GM10248 (cell line): ENCODE measurements around the gene UCN.

Experiments used
- CTCF ChIA-PET: fragments of 300-600 bp; sonication (Branson Sonifier 250); formaldehyde crosslinking; extraction: SDS; loops from one replicate; lab custom pipeline; 2021; ENCODE audit warnings: antibody characterized with exemption; lab: Yijun Ruan, JAX
- POLR2A ChIA-PET: fragments of 350-650 bp; sonication (Branson Sonifier 250); formaldehyde crosslinking; extraction: SDS; loops from one replicate; lab custom pipeline; 2020; ENCODE audit warnings: antibody characterized with exemption; lab: Yijun Ruan, JAX
- DNase-seq: peaks from one replicate; pipeline ENCODE4 v3.0.0; 2012; ENCODE audit errors: extremely low spot score
- TF ChIP-seq, protein P1 (sequence below): IDR thresholded peaks from 2 replicates; pipeline ENCODE4 v1.5.1; 2012; ENCODE audit warnings: mild to moderate bottlenecking, low read depth; ENCODE audit errors: extremely low read depth, missing control alignments, control extremely low read depth

UCN gene

GRCh38 chr2:27263287-27264252 lies 44.7 kb downstream of the UCN start:
- CTCF ChIA-PET, result interaction anchor here (1.0 to 6.8 kb wide), 5 partner anchors 9 to 167 kb away, joined by 3 to 99 read pairs (median 7); partner anchors contain the start of genes DNAJC5G and TRIM54
- POLR2A ChIA-PET, result interaction anchor here (0.6 kb wide), 1 partner anchor 8 kb away, joined by 5 read pairs; no protein-coding TSS in a partner anchor
- no peak for DNase-seq
- TF ChIP-seq, protein P1, sequence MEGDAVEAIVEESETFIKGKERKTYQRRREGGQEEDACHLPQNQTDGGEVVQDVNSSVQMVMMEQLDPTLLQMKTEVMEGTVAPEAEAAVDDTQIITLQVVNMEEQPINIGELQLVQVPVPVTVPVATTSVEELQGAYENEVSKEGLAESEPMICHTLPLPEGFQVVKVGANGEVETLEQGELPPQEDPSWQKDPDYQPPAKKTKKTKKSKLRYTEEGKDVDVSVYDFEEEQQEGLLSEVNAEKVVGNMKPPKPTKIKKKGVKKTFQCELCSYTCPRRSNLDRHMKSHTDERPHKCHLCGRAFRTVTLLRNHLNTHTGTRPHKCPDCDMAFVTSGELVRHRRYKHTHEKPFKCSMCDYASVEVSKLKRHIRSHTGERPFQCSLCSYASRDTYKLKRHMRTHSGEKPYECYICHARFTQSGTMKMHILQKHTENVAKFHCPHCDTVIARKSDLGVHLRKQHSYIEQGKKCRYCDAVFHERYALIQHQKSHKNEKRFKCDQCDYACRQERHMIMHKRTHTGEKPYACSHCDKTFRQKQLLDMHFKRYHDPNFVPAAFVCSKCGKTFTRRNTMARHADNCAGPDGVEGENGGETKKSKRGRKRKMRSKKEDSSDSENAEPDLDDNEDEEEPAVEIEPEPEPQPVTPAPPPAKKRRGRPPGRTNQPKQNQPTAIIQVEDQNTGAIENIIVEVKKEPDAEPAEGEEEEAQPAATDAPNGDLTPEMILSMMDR, result no peak

DNA sequence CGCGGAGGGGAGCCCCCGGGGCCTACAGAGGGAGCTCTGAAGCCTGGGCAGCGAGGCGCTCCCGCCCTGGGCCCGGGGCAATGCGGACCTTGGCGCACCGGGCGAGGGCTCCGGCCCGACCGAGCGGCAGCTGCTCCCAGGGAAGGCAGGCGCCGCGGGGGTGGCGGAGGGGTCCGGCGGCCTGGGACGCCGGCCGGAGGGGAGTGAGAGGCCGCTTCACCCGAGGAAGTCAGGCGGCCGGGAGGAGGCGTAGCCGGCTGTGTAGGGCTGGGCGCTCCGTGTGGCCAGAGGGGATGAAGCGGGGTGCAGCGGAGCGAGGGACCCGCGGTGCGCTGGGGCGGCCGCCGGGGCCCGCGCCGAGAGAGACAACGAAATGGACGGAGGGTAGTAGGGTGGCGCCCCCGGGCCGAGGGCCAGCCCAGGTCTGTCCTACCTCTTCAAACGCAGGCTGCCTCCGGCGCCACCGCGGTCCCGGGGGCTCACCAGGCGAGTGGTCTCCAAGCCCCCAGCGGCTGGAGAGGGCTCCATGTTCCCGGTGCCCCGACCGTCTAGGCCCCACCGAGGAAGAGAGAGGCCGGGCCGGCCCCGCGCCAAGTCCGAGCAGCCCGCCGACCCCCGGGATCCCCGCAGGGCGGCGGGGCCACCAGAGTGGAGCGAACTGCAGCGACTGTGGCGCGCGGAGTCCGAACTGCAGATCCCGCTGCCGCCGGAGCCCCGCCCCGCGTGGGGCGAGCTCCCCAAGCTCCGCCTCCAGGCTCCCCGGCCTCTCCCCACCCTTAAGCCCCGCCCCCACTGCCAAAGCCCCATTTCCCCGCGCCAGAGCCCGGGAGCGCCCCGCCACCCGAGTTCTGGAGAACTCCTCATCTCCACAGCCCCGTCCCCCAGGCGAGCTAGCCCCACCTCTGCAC lies 45.6 kb downstream of the UCN start, which contains the start of gene SLC30A3:
Gene SLC30A3, minus strand, starts transcription at position 669 of the 908 bp plus-strand sequence. Its CDS starts 141 bp downstream, at position 528.
- ChIA-PET CTCF (interaction anchor here (0.6 to 6.8 kb wide), 5 partner anchors 12 to 166 kb away, joined by 3 to 99 read pairs (median 4); partner anchors contain the start of genes DNAJC5G and TRIM54), POLR2A (interaction anchor here (0.6 kb wide), 1 partner anchor 9 kb away, joined by 5 read pairs; no protein-coding TSS in a partner anchor)
- TF ChIP-seq, protein P1, result no peak
- DNase-seq, result peak; percentile 90

DNA sequence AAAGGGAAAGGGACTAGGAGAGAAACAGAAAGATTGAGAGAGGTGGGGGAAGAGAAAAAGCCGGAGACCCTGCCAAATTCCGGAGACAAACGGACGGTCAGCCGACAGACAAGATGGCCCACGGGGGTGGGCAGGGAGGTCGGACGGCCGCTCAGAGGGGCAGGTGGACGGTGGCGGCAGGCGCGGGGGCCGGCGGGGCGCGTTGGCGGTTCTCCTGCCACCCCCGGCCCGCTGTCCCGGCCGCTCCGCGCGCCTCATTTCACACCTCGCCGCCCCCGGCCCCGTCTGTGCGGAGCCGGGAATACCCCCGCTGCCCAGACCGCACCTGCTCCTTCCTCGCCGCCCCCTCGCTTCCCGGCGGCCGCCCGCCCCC lies 46.3 kb downstream of the UCN start:
- ChIA-PET POLR2A (no interaction called here), CTCF (interaction anchor here (6.8 kb wide), 1 partner anchor 18 kb away, joined by 99 read pairs; the partner anchor contains the start of genes DNAJC5G and TRIM54)
- no peak for DNase-seq
- TF ChIP-seq, protein P1, result no peak

DNA sequence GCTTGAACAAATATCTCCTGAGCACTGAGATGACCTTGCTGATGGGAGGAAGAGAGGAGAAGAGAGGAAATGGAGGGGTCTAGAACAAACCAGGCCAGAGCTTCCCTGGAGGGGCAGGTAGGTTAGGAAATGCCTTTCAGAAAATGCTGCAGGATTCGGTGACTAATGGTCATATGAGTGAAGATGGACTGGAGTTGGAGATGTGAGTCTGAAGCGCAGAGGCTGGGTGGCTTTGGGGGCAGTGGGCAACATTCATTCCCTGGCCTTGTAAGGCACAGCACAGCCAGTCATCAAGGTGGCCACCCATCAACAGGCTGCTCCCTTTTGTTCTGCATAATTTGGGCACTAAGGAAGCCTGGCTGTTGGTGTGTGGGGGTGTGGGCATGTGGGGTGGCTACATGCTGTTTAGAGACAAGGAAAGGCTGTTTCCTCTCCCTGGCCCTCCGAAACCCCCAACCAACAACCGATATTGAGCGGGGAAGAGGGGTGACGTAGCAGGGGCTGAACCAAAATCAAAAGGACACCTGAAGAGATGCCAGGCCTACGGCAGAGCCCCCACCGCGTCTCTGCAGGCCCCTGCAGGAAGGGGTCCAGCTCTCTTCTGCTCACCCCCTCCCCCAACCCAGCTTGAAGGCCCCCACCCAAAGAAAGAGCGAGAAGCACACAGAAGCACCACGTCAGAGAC lies 46.9 kb downstream of the UCN start:
- TF ChIP-seq, protein P1, result no peak
- POLR2A ChIA-PET, result no interaction called here
- no peak for DNase-seq
- CTCF ChIA-PET, result interaction anchor here (6.8 kb wide), 1 partner anchor 19 kb away, joined by 99 read pairs; the partner anchor contains the start of genes DNAJC5G and TRIM54

DNA sequence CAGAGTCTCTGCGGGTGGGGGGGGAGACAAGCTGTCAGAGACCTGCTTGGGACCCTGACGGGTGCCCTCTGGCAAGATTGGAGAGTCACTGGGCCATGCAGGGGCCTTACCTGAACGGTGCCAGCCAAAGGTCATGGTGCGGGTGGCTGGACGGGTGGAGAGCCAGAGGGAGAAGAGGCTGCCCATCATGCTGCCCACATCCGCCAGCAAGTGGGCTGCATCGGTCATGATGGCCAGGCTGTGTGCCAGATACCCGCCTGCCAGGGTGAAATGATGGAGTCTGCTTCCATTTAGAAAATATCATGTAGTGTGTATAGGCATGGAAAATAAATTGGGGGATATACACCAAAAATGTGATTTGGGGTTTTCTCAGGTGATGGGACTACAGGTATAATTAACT lies 50.2 kb downstream of the UCN start:
- TF ChIP-seq, protein P1, result no peak
- DNase-seq, result no peak
- POLR2A ChIA-PET, result no interaction called here
- CTCF ChIA-PET, result interaction anchor here (1.6 kb wide), 1 partner anchor 9 kb away, joined by 3 read pairs; no protein-coding TSS in a partner anchor
